Endothelial cell of umbilical vein (primary cell): Measurements from ENCODE around the gene SUGCT. TPM values are rescaled to one million over a fixed set of nuclear protein-coding genes. Genes with fewer than 3 reads are reported as not detected.

Experiments used
- BruUV-seq: library from RNA; stranded (reverse); fragments of 400-500 nt; replicated peaks from 2 replicates; lab custom pipeline; 2021; lab: Mats Ljungman, UMichigan
- CTCF ChIA-PET: fragments of 300-600, 350-600 bp; sonication (Branson Sonifier 250); formaldehyde crosslinking; loops from one replicate; lab custom pipeline; 2021; ENCODE audit warnings: antibody characterized with exemption, inconsistent platforms; lab: Charles Lee
- POLR2A ChIA-PET: fragments of 300-600, 350-600 bp; sonication (Branson Sonifier 250); formaldehyde crosslinking; loops from one replicate; lab custom pipeline; 2021; ENCODE audit warnings: antibody characterized with exemption, inconsistent platforms; lab: Charles Lee
- DNase-seq: peaks from one replicate; pipeline ENCODE4 v3.0.0-alpha.2; 2011; ENCODE audit warnings: low read depth, low spot score
- FAIRE-seq: peaks from 2 replicates; lab custom pipeline; 2011; peaks lifted over from hg19 to GRCh38; lab: Jason Lieb, UNC
- H2AFZ ChIP-seq: 2 replicates; pipeline ENCODE4 v1.6.0; 2012; ENCODE audit warnings: low read depth, low read length, control low read depth, inconsistent platforms
- H3K27ac ChIP-seq: 2 replicates; pipeline ENCODE4 v1.5.1; 2011; ENCODE audit warnings: low read depth, mild to moderate bottlenecking, control low read depth, low read length, moderate library complexity; ENCODE audit not compliant: insufficient read depth
- H3K27me3 ChIP-seq, 2 experiments: 2 replicates each; pipeline versions ENCODE4 v1.6.0 to v1.6.1; 2011; ENCODE audit warnings: low read length in 2 of 2, mixed read lengths in 1 of 2; ENCODE audit not compliant: control insufficient read depth in 2 of 2, insufficient read depth in 2 of 2
- H3K36me3 ChIP-seq, 2 experiments: 2 replicates in 1 of 2; 3 replicates in 1 of 2; pipeline ENCODE4 v1.5.1; 2011; ENCODE audit warnings: low read length in 2 of 2, mild to moderate bottlenecking in 1 of 2, moderate library complexity in 1 of 2; ENCODE audit not compliant: control insufficient read depth in 2 of 2, insufficient read depth in 2 of 2; ENCODE audit errors: extremely low read depth in 1 of 2
- H3K4me1 ChIP-seq: 3 replicates; pipeline ENCODE4 v1.5.1; 2011; ENCODE audit warnings: mild to moderate bottlenecking, low read length; ENCODE audit not compliant: control insufficient read depth, insufficient read depth; ENCODE audit errors: extremely low read depth
- H3K4me2 ChIP-seq: 2 replicates; pipeline ENCODE4 v1.6.1; 2011; ENCODE audit warnings: low read length, control low read depth, mixed read lengths; ENCODE audit not compliant: insufficient read depth
- H3K4me3 ChIP-seq, 3 experiments: fragments of 200-600 bp in 1 of 3; sonication (generic), shearing (Covaris generic) in 1 of 3; replicated peaks in 1 of 3; 2 replicates each; pipeline ENCODE4 v1.5.1; 2011 to 2016; ENCODE audit warnings: control low read depth in 3 of 3, low read length in 3 of 3, mild to moderate bottlenecking in 2 of 3, inconsistent platforms in 1 of 3, low read depth in 1 of 3, moderate library complexity in 1 of 3; ENCODE audit not compliant: insufficient read depth in 1 of 3
- H3K79me2 ChIP-seq: 2 replicates; pipeline ENCODE4 v1.6.0; 2012; ENCODE audit warnings: low read length, inconsistent platforms; ENCODE audit not compliant: control insufficient read depth, insufficient read depth
- H3K9ac ChIP-seq: replicated peaks from 2 replicates; pipeline ENCODE3; 2011; ENCODE audit warnings: low read length, control low read depth; ENCODE audit not compliant: insufficient read depth; ENCODE audit errors: extremely low read depth
- H3K9me1 ChIP-seq: replicated peaks from 3 replicates; pipeline ENCODE4 v1.6.0; 2011; ENCODE audit warnings: mild to moderate bottlenecking, low read length; ENCODE audit not compliant: control insufficient read depth, insufficient read depth; ENCODE audit errors: extremely low read depth
- H3K9me3 ChIP-seq: replicated peaks from 2 replicates; pipeline ENCODE4 v1.5.1; 2012; ENCODE audit warnings: low read length, inconsistent platforms; ENCODE audit not compliant: control insufficient read depth, insufficient read depth
- H4K20me1 ChIP-seq: replicated peaks from 2 replicates; pipeline ENCODE3; 2011; ENCODE audit warnings: mild to moderate bottlenecking, low read length; ENCODE audit not compliant: control insufficient read depth, insufficient read depth; ENCODE audit errors: extremely low read depth
- CTCF ChIP-seq, 2 donors: IDR thresholded peaks; 1 replicate in 1 of 2; 2 replicates in 1 of 2; pipeline ENCODE4 v1.5.1; 2011; ENCODE audit warnings: low read length in 2 of 2, mild to moderate bottlenecking in 2 of 2, moderate library complexity in 2 of 2, control low read depth in 1 of 2, inconsistent platforms in 1 of 2, low read depth in 1 of 2; ENCODE audit not compliant: insufficient read depth in 1 of 2; ENCODE audit errors: extremely low read depth in 1 of 2
- EZH2 ChIP-seq: IDR thresholded peaks from 2 replicates; pipeline ENCODE4 v1.6.1; 2012; ENCODE audit warnings: borderline replicate concordance, low read depth, mild to moderate bottlenecking, moderate library complexity, low read length, inconsistent platforms; ENCODE audit not compliant: severe bottlenecking
- FOS ChIP-seq: IDR thresholded peaks from 2 replicates; pipeline ENCODE4 v1.6.1; 2011; ENCODE audit warnings: mild to moderate bottlenecking, low read length, moderate library complexity, borderline replicate concordance; ENCODE audit not compliant: insufficient read depth
- GATA2 ChIP-seq: IDR thresholded peaks from 2 replicates; pipeline ENCODE4 v1.7.0; 2011; ENCODE audit warnings: low read depth, mild to moderate bottlenecking, moderate library complexity, mixed read lengths, low read length; ENCODE audit not compliant: insufficient read length, insufficient read depth
- JUN ChIP-seq: IDR thresholded peaks from 2 replicates; pipeline ENCODE4 v1.6.1; 2011; ENCODE audit warnings: borderline replicate concordance, low read depth; ENCODE audit not compliant: insufficient read length, insufficient read depth
- MAX ChIP-seq: IDR thresholded peaks from 2 replicates; pipeline ENCODE4 v1.6.1; 2011; ENCODE audit not compliant: insufficient read depth, insufficient read length
- MYC ChIP-seq: IDR thresholded peaks from one replicate; pipeline ENCODE4 v1.6.1; 2011; ENCODE audit warnings: mild to moderate bottlenecking, low read depth, low read length
- POLR2A ChIP-seq: IDR thresholded peaks from 2 replicates; pipeline ENCODE4 v1.6.1; 2012; ENCODE audit warnings: low read depth, mild to moderate bottlenecking, control low read depth, low read length
- POLR2AphosphoS5 ChIP-seq: IDR thresholded peaks from 2 replicates; pipeline ENCODE4 v1.6.1; 2012; ENCODE audit warnings: low read depth, mild to moderate bottlenecking, control low read depth, low read length, moderate library complexity; ENCODE audit not compliant: insufficient read depth
- dilution Hi-C: fragments of 300-500 bp; cut with MboI; formaldehyde crosslinking; loops from one replicate; pipeline ENCODE4 v1.15.0; 2019; ENCODE audit warnings: low sequenced_read_pairs; ENCODE audit not compliant: extremely low pct_ligation_motif_present
- intact Hi-C: fragments of 100-400 bp; cut with micrococcal nuclease; formaldehyde crosslinking; loops from one replicate; pipeline ENCODE4 v1.10.0; 2022
- polyA plus RNA-seq, 4 experiments: library from polyadenylated mRNA; depleted of rRNA in 3 of 4; stranded (reverse) in 3 of 4; unstranded in 1 of 4; fragments of >200 nt; gene quantifications; 2 replicates each; pipeline versions ENCODE4 v1.2.1 to v1.2.3, GENCODE V29; 2011 to 2012; ENCODE audit warnings: missing spikeins in 1 of 4
- total RNA-seq: library from RNA; stranded (reverse); gene quantifications from 2 replicates; pipeline ENCODE4 v1.2.3, GENCODE V29; 2021

Gene SUGCT
- total and polyA plus RNA-seq, 2 donors (not counting 3 experiments of a cell fraction or from before 2014, with no cell fraction given), result 1.2 to 1.4 TPM

GRCh38 chr7:40192036-40192435 lies 57.2 kb downstream of the SUGCT start:
- Histone ChIP-seq H3K27ac (no peak overlapping the region), H3K9me3 (no peaks in the 10 kb centered on the region), H4K20me1 (no peaks in the 10 kb centered on the region), H3K27me3 (no peaks in the 10 kb centered on the region), H2AFZ (no peak overlapping the region), H3K36me3 (no peaks in the 10 kb centered on the region), H3K4me2 (no peak overlapping the region), H3K79me2 (no peaks in the 10 kb centered on the region), H3K4me3 (no peak overlapping the region), H3K9ac (no peak overlapping the region), H3K9me1 (no peaks in the 10 kb centered on the region), H3K4me1 (no peaks in the 10 kb centered on the region)
- POLR2A ChIA-PET, result no interaction called here
- TF ChIP-seq EZH2, result no peak
- no peak for TF ChIP-seq FOS
- no peak for TF ChIP-seq POLR2A
- TF ChIP-seq MYC, result no peak
- no peak for TF ChIP-seq JUN
- TF ChIP-seq GATA2, result no peak
- TF ChIP-seq MAX, result no peak
- no peak for TF ChIP-seq POLR2AphosphoS5
- TF ChIP-seq CTCF (IDR thresholded peaks at IDR 0.05; ENCODE audit: extremely low read depth in 1 of 2, insufficient read depth in 1 of 2, low read depth in 1 of 2, low read length in 2 of 2), result no peak
- FAIRE-seq (no peak), DNase-seq (no peak)
- CTCF ChIA-PET, result interaction anchor here (2.0 kb wide), 1 partner anchor 41 kb away, joined by 5 read pairs; no protein-coding TSS in a partner anchor
- dilution Hi-C loops, result no loop called here
- intact Hi-C loops, result no loop called here
- no TSS peak for BruUV-seq
